Thyroid gland (tissue), 4 donors: ENCODE measurements around the gene ZNF26.

Experiments used
- POLR2A ChIP-seq, 2 donors: fragments of 450-650 bp; IDR thresholded peaks; one replicate each; pipeline ENCODE4 v1.6.1; 2017; ENCODE audit warnings: antibody characterized with exemption in 2 of 2, mild to moderate bottlenecking in 2 of 2, moderate library complexity in 1 of 2
- TF ChIP-seq, protein P1 (sequence below), 6 experiments: fragments of 200-600 bp in 3 of 6; fragments of 450-650 bp in 3 of 6; sonication (generic) in 3 of 6; IDR thresholded peaks; one replicate each; pipeline ENCODE4 v1.5.1; 2016 to 2019; ENCODE audit warnings: antibody characterized with exemption in 6 of 6, mild to moderate bottlenecking in 2 of 6, inconsistent platforms in 1 of 6, moderate library complexity in 1 of 6

DNA sequence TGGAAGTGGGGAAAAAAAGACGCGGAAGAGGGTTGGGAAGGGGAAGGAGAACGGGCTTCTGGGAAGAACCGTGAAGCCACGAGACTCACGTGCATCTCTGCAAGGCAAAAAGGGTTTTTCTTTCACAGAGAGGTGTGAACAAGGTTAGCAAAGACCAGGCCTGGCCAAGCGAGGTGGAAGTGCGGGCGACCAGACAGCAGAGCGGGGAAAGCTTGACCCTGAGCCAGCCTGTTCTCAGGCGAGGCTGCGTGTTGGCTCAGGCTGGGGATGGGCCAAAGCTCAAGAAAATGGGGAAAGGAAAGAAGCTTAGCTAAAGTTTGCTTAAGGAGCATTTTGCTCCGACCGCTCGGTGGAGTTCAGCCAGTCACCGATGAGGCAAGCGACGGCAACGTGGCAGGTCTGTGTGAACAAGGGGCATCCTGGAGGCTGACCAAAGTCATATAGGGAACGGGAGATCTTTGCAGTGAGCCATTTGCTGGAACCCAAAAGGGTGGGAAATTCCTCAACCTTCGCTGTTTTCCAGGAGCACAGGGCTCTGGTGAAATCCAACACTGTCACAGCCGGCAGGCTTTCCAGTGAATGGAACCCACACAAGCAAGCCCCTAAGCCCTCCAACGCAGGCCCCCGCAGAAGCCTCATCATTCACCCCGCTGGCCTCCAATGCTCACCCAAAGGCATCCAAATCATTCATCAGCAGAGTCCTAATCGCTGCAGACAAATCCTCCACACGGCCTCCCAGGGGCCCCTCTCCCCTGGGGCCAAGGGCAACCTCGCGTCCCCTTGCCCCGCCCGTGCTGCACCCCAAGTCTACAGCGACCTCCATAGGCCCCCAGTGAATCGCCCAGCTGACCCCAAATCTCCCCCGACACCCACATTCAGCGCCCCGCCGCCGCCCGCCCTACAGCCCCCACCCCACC, 30.8 kb upstream of the ZNF26 start:
- TF ChIP-seq, protein P1, sequence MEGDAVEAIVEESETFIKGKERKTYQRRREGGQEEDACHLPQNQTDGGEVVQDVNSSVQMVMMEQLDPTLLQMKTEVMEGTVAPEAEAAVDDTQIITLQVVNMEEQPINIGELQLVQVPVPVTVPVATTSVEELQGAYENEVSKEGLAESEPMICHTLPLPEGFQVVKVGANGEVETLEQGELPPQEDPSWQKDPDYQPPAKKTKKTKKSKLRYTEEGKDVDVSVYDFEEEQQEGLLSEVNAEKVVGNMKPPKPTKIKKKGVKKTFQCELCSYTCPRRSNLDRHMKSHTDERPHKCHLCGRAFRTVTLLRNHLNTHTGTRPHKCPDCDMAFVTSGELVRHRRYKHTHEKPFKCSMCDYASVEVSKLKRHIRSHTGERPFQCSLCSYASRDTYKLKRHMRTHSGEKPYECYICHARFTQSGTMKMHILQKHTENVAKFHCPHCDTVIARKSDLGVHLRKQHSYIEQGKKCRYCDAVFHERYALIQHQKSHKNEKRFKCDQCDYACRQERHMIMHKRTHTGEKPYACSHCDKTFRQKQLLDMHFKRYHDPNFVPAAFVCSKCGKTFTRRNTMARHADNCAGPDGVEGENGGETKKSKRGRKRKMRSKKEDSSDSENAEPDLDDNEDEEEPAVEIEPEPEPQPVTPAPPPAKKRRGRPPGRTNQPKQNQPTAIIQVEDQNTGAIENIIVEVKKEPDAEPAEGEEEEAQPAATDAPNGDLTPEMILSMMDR (IDR thresholded peaks at IDR 0.05), result no peak
- TF ChIP-seq POLR2A (IDR thresholded peaks at IDR 0.05), result no peak
